Right lobe of liver (tissue), 6 donors: ENCODE results near the gene EFNA3. TPM values are rescaled to one million over a fixed set of nuclear protein-coding genes. Genes with fewer than 3 reads are reported as not detected.

ENCODE experiments used
- ATAC-seq, 4 donors: fragments of 200-7000 bp; cut with Tn5 transposase; one replicate each; pipeline ENCODE4 v1.9.1; 2020; ENCODE audit warnings: mild to moderate bottlenecking in 4 of 4, moderate library complexity in 4 of 4
- DNase-seq, 3 donors: peaks; one replicate each; pipeline ENCODE4 v3.0.0-alpha.2; 2020
- H3K27ac ChIP-seq, 3 donors: fragments of 200-600 bp; one replicate each; pipeline ENCODE4 v1.8.0; 2022
- H3K27me3 ChIP-seq, 2 donors: fragments of 200-600 bp; one replicate each; pipeline ENCODE4 v1.8.0; 2022
- H3K36me3 ChIP-seq, 4 donors: fragments of 200-600 bp; sonication (generic) in 1 of 4; one replicate each; pipeline versions ENCODE4 v1.5.1 to v1.8.0; 2017 to 2022; ENCODE audit warnings: control low read depth in 1 of 4
- H3K4me1 ChIP-seq, 4 donors: fragments of 200-600 bp; sonication (generic) in 1 of 4; one replicate each; pipeline versions ENCODE4 v1.5.1 to v1.8.0; 2017 to 2022; ENCODE audit warnings: control low read depth in 1 of 4
- H3K4me3 ChIP-seq, 3 donors: fragments of 200-600 bp; one replicate each; pipeline ENCODE4 v1.8.0; 2022
- H3K9me3 ChIP-seq, 4 donors: fragments of 200-600 bp; sonication (generic) in 1 of 4; one replicate each; pipeline versions ENCODE4 v1.5.1 to v1.8.0; 2017 to 2022; ENCODE audit warnings: control low read depth in 1 of 4
- POLR2A ChIP-seq: fragments of 450-650 bp; IDR thresholded peaks from one replicate; pipeline ENCODE4 v1.6.1; 2017; ENCODE audit warnings: antibody characterized with exemption, mild to moderate bottlenecking
- WGBS: methylation state at CpG from one replicate; pipeline ENCODE4 v1.1.6; 2018; ENCODE audit warnings: low coverage, low lambda C conversion rate; ENCODE audit not compliant: insufficient coverage; ENCODE audit errors: missing lambda C conversion rate; 5-methylcytosine and 5-hydroxymethylcytosine counted together
- intact Hi-C, 2 donors: fragments of 100-400 bp; cut with DNase I; formaldehyde crosslinking; loops; one replicate each; pipeline versions ENCODE4 v1.11.2 to v1.14.1; 2022
- total RNA-seq, 6 experiments: library from RNA; depleted of rRNA in 2 of 6; stranded (reverse); fragments of >200 nt in 2 of 6; fragmentation: NEBNext Ultra II Directional in 3 of 6; extraction: Animal tissue kit (Norgen Biotek cat#: 25700) in 3 of 6; gene quantifications; one replicate each; pipeline versions ENCODE4 v1.1.0 to v1.2.4, GENCODE V29; 2016 to 2023
- TF ChIP-seq, protein P1 (sequence below), 4 donors: fragments of 200-600 bp in 3 of 4; fragments of 450-650 bp in 1 of 4; IDR thresholded peaks; one replicate each; pipeline versions ENCODE4 v1.5.1 to v1.8.0; 2016 to 2022; ENCODE audit warnings: antibody characterized with exemption in 4 of 4, mild to moderate bottlenecking in 2 of 4
- donor health status: DM: no; HTN: yes; CAD: no.
- donor health status: DM: no; HTN: no; CAD: no.
- donor health status: DM: no; HTN: no; CAD: no.
- donor health status: DM: no; HTN: yes; CAD: no.
- donor health status: DM: no; HTN: yes; CAD: no.

EFNA3 gene
- total RNA-seq, 6 experiments from 2014 or later: 0.26 to 4.0 (median 2.5) TPM

DNA sequence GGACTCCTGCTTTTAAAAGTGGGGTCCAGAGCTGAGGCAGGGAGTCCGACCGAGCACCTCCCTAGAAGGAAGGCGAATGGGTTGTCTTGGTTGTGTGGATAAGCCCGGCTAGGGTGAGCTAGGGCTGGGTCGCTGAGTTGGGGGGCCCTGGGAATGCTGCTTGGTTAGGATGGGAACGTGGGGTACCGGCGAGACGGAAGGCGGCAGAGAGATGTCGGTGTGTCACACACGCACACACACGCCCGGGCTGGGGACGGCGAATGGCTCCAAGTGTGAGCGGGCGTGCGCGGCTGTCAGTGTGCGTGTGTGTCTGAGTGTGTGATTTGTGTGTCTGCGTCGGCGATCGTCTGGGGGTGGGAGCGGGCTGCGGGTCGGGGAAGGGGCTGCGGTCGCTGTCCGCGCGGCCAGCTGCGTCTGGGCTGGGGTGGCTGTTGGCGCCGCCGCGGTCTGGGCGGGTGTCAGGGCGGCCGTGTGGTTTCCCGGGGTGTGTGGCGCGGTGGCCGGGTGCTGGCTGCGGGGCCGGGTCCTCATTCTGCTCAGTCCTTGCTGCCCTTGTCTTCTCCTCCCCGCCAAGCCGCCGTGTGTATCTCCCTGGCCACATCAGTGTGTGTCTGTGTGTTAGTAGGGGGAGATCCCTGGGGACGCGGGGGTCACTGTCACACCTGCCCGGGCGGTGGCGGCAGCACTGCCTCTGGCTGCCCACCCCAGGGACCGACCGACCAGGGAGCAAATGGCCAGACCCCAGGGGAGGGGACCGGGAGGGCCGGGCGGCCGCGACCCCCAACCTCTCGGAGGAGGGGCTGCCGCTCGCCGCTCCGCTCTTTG is 1.1 kb downstream of the EFNA3 start:
- ATAC-seq: no peak
- H3K27me3 ChIP-seq: peaks cover 18 to 34% of the 10 kb centered on the region in 2 donors
- peak in 1 of 3 donors; percentile 53 for DNase-seq
- H3K4me1 ChIP-seq: peaks cover 0 to 46% (median 16%) of the 10 kb centered on the region in 4 donors
- no peak overlapping the region for H3K4me3 ChIP-seq
- intact Hi-C loops: no loop called here
- no peak overlapping the region for H3K27ac ChIP-seq
- H3K9me3 ChIP-seq: no peaks in the 10 kb centered on the region
- TF ChIP-seq, protein P1, sequence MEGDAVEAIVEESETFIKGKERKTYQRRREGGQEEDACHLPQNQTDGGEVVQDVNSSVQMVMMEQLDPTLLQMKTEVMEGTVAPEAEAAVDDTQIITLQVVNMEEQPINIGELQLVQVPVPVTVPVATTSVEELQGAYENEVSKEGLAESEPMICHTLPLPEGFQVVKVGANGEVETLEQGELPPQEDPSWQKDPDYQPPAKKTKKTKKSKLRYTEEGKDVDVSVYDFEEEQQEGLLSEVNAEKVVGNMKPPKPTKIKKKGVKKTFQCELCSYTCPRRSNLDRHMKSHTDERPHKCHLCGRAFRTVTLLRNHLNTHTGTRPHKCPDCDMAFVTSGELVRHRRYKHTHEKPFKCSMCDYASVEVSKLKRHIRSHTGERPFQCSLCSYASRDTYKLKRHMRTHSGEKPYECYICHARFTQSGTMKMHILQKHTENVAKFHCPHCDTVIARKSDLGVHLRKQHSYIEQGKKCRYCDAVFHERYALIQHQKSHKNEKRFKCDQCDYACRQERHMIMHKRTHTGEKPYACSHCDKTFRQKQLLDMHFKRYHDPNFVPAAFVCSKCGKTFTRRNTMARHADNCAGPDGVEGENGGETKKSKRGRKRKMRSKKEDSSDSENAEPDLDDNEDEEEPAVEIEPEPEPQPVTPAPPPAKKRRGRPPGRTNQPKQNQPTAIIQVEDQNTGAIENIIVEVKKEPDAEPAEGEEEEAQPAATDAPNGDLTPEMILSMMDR (IDR thresholded peaks at IDR 0.05): no peak
- no peak for TF ChIP-seq POLR2A
- 0% methylated on average over 8 of the region's 67 CpGs for WGBS
- H3K36me3 ChIP-seq: no peaks in the 10 kb centered on the region

DNA sequence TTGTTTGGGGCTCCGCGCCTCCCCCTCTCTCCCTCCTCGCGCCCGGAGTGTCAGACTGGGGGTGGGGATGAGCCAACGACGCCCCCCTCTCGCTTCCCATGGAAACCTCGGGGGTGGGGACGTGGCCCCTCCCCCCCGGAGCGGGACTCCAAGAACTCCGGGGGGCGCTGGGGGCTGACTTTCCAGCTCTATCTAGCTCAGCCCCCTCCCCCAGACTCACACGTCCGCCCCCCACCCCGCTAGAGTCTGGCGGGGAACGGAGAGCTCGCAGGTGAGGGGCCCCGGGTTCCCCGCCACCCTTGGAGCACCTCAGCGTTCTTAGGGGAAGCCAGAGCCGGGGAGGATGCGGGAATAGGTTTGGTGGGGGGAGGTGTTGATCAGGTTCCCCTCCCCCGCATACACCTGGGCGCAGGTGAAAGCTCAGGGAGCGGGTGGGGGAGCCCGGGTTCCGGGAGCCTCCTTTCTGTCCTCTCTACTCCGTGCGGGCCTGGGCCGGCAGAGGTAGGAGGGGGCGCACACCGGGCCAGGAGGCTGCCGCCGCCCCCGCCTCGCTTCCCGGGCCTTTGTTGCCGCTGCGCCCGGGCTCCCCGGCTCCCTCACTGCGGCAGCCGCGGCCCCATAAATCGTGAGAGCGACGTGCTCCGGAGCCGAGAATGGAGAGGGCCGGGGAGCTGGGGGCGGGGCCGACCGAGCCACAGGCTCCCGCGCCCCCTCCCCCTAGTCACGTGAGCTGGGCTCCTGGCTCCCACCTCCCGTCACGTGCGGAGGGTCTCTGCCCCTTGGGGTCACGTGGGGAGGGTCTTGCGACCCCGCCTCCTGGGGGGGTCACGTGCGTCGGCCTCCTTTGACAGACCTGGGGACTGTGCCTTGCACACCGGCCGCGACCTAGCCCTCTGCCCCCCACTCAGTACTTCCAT is 1.9 kb downstream of the EFNA3 start:
- peaks cover 18 to 34% of the 10 kb centered on the region in 2 donors for H3K27me3 ChIP-seq
- intact Hi-C loops: no loop called here
- H3K9me3 ChIP-seq: no peaks in the 10 kb centered on the region
- DNase-seq (peak in 1 of 3 donors; percentile 53), ATAC-seq (no peak)
- H3K27ac ChIP-seq: no peak overlapping the region
- H3K36me3 ChIP-seq: no peaks in the 10 kb centered on the region
- TF ChIP-seq POLR2A: no peak
- TF ChIP-seq, protein P1 (IDR thresholded peaks at IDR 0.05): no peak
- no peak overlapping the region for H3K4me3 ChIP-seq
- H3K4me1 ChIP-seq: peaks cover 0 to 48% (median 17%) of the 10 kb centered on the region in 4 donors
- 9% methylated on average over 22 of the region's 71 CpGs for WGBS

DNA sequence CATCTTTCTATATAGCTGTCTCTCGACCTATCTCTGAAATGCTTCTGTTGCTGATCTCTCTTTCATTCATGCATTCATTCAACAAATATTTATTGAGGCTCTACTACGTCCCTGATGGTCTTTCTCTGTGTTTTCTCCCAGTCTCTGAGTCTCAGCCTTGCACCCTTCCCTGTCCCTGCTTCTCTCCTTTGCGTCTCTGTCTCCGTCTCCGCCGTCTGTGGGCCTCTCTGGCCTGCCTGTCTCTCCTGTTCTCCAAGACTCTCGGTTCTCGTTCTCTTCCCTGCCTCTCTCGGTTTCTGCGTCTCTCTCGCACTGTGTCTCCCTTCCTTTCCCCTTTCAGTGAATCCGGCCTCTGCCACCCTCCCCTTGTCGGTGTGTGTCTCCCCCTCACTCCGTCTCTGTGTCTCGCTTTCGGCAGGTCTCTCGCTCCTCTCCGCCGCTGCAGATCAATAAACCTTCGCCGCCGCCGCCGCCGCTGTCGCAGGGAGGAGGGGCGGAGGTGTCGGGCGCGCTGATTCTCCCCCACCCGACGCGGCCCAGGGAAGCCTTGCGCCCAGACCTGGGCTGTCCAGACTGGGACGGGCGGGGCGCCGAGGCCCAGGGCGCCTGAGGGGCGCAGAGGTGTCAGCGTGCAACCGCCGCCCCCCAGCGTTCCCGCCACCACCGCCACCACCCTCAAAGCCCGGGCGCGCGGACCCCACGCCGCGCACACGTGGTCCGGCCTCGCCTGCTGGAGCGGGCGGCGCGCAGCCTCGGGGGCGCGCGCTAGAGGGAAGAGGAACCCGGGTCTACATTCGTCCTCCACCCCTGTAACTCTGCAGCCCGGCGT is 3.0 kb downstream of the EFNA3 start:
- Histone ChIP-seq H3K27me3 (peaks cover 18 to 34% of the 10 kb centered on the region in 2 donors), H3K27ac (no peak overlapping the region), H3K36me3 (no peaks in the 10 kb centered on the region), H3K9me3 (no peaks in the 10 kb centered on the region), H3K4me3 (no peak overlapping the region), H3K4me1 (peaks cover 0 to 55% (median 22%) of the 10 kb centered on the region in 4 donors)
- TF ChIP-seq, protein P1 (IDR thresholded peaks at IDR 0.05): no peak
- no peak for TF ChIP-seq POLR2A
- DNase-seq (peak in 1 of 3 donors; percentile 57), ATAC-seq (no peak)
- 2% methylated on average over 35 of the region's 68 CpGs for WGBS
- intact Hi-C loops: no loop called here
